ENCODE results near the gene SLX9.
"Not testable (repeated sequence)": the region's sequence is repeated elsewhere in the genome, so short reads cannot be mapped to it uniquely, and the experiment has no call there.

The SLX9 gene

DNA sequence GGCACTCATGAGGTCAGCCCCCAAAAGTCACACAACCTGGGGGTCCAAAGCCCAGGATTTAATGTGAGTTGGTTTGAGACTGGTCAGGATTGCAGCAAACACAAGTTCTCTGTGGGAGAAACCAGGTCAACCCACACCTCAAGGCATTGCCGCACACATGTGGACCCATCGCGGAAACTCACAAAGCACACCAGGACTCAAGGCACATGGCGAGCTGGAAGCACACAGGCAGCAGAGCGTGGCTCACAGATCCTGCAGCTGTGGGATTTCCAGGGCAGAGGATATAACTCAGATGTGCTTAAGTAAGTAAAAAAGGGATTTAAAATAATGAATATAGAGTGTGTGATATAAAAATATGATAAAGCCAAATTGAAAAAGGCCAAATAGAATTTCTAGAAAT lies 82.9 kb downstream of the SLX9 start:
- DNase-seq = no peak

DNA sequence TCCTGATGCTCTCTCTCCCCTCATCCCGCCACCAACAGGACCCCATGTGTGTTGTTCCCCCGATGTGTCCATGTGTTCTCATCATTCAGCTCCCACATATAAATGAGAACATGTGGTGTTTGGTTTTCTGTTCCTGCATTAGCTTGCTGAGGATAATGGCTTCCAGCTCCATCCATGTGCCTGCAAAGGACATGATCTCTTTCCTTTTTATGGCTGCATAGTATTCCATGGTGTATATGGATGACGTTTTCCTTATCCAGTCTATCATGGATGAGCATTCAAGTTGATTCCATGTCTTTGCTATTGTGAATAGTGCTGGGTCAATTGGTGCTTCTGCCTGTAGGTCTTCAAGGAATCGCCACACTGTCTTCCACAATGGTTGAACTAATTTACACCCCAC lies 84.7 kb downstream of the SLX9 start:
- DNase-seq = not testable (repeated sequence)

DNA sequence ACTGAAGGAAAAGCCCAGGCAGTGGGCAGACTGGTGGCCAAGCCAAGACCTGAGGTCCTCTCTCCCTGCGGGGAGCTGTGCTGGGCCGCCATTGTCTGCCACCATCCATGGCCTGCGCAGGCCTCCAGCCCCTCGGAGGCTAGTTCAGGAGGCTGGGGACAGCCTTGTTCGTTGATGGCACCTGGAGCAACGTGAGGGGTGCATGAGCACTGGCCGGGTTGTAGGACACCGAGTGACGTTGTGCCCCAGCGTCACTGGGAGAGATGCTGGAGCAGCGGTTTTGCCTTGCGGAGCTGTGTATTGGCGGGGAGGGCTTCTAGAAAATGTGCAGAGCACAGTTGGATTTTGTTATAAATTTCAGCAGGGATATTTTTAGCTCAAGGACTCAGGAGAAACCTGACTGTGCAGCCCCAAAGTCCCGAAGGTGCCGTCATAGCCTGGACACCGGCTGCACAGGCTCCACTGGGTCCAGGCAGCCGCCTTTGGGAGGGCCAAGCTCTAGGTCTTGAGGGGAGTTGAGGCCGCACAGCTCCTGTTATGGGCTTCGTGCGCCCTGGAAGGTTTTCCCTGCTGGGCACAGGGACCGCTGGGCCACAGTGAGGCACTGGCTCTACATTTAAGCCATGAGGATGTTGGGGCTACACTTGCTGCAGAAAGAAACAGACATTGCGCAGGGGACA lies 86.4 kb downstream of the SLX9 start:
- DNase-seq = no peak
